PC-3 (cell line): ENCODE data around the gene VKORC1L1. TPM values are rescaled to one million over a fixed set of nuclear protein-coding genes. Genes with fewer than 3 reads are reported as not detected.
A peak's percentile ranks its signal among the peaks of the same experiment; 100 is the strongest.

Experiments used
- ATAC-seq: fragments of 200-7000 bp; cut with Tn5 transposase; 2 replicates; pipeline ENCODE4 v1.9.1; 2020; ENCODE audit warnings: mild to moderate bottlenecking, moderate library complexity
- BruUV-seq: library from RNA; stranded (reverse); fragments of 400-500 nt; replicated peaks from 2 replicates; lab custom pipeline; 2021; lab: Mats Ljungman, UMichigan
- CTCF ChIA-PET: fragments of 300-600 bp; sonication (Branson Sonifier 250); formaldehyde crosslinking; loops from one replicate; lab custom pipeline; 2022; ENCODE audit warnings: antibody characterized with exemption; lab: Charles Lee
- POLR2A ChIA-PET: fragments of 300-600 bp; sonication (Branson Sonifier 250); formaldehyde crosslinking; loops from one replicate; lab custom pipeline; 2022; ENCODE audit warnings: antibody characterized with exemption; ENCODE audit not compliant: unreplicated experiment; lab: Charles Lee
- DNase-seq: peaks from one replicate; pipeline ENCODE4 v3.0.0-alpha.2; 2015
- H2AFZ ChIP-seq: fragments of 300-600 bp; sonication (generic); 2 replicates; pipeline ENCODE4 v1.6.0; 2016; ENCODE audit warnings: antibody characterized with exemption, low read length
- H3F3A ChIP-seq: fragments of 300-600 bp; sonication (generic); one replicate; pipeline ENCODE4 v1.6.0; 2017; ENCODE audit warnings: antibody characterized with exemption, low read length, control low read depth, mild to moderate bottlenecking; ENCODE audit not compliant: unreplicated experiment
- H3K27ac ChIP-seq: fragments of 300-600 bp; sonication (generic); 2 replicates; pipeline ENCODE4 v1.5.1; 2016; ENCODE audit warnings: mild to moderate bottlenecking, low read length
- H3K27me3 ChIP-seq: fragments of 300-600 bp; sonication (generic); 2 replicates; pipeline ENCODE4 v1.6.1; 2016; ENCODE audit warnings: low read length, mixed read lengths
- H3K36me3 ChIP-seq: fragments of 300-600 bp; sonication (generic); 2 replicates; pipeline ENCODE4 v1.6.1; 2016; ENCODE audit warnings: low read depth, mixed run types, low read length, mixed read lengths
- H3K4me1 ChIP-seq: fragments of 300-600 bp; sonication (generic); 2 replicates; pipeline ENCODE4 v1.5.1; 2016; ENCODE audit warnings: low read length; ENCODE audit not compliant: insufficient read depth
- H3K4me2 ChIP-seq: fragments of 300-600 bp; sonication (generic); 2 replicates; pipeline ENCODE4 v1.6.0; 2016; ENCODE audit warnings: low read length
- H3K4me3 ChIP-seq: fragments of 300-600 bp; sonication (generic); 2 replicates; pipeline ENCODE4 v1.5.1; 2016; ENCODE audit warnings: mild to moderate bottlenecking, low read length, mixed read lengths
- H3K79me2 ChIP-seq: fragments of 300-600 bp; sonication (generic); 2 replicates; pipeline ENCODE4 v1.6.1; 2017; ENCODE audit warnings: low read length, mixed read lengths
- H3K9ac ChIP-seq: fragments of 300-600 bp; sonication (generic); 2 replicates; pipeline ENCODE4 v1.6.0; 2016; ENCODE audit warnings: mild to moderate bottlenecking, low read length
- H3K9me2 ChIP-seq: fragments of 300-600 bp; sonication (generic); replicated peaks from 2 replicates; pipeline ENCODE4 v1.6.1; 2016; ENCODE audit warnings: mixed run types, low read length, mixed read lengths
- H3K9me3 ChIP-seq: fragments of 300-600 bp; sonication (generic); 2 replicates; pipeline ENCODE4 v1.6.1; 2016; ENCODE audit warnings: low read length, mixed read lengths
- H4K20me1 ChIP-seq: fragments of 300-600 bp; sonication (generic); 2 replicates; pipeline ENCODE4 v1.6.1; 2016; ENCODE audit warnings: low read length, mixed read lengths
- CTCF ChIP-seq: fragments of 300-600 bp; sonication (generic); conservative IDR thresholded peaks from 2 replicates; pipeline ENCODE4 v1.5.1; 2017; ENCODE audit warnings: antibody characterized with exemption, low read depth, mild to moderate bottlenecking, low read length
- EZH2 ChIP-seq: fragments of 300-600 bp; sonication (generic); IDR thresholded peaks from one replicate; pipeline ENCODE4 v1.6.1; 2017; ENCODE audit warnings: antibody characterized with exemption, mild to moderate bottlenecking, low read length; ENCODE audit not compliant: unreplicated experiment
- EZH2phosphoT487 ChIP-seq: fragments of 300-600 bp; sonication (generic); IDR thresholded peaks from 2 replicates; pipeline ENCODE4 v1.6.1; 2018; ENCODE audit warnings: mild to moderate bottlenecking, antibody characterized with exemption, low read length, borderline replicate concordance
- intact Hi-C: fragments of 100-400 bp; cut with micrococcal nuclease; formaldehyde crosslinking; loops from 2 replicates; pipeline ENCODE4 v1.9.0; 2023
- total RNA-seq: library from RNA; depleted of rRNA; stranded (reverse); fragments of >200 nt; gene quantifications from 2 replicates; pipeline ENCODE4 v1.2.3, GENCODE V29; 2014

The VKORC1L1 gene
- total RNA-seq, 1 experiment from 2014 or later: 7.6 TPM

DNA sequence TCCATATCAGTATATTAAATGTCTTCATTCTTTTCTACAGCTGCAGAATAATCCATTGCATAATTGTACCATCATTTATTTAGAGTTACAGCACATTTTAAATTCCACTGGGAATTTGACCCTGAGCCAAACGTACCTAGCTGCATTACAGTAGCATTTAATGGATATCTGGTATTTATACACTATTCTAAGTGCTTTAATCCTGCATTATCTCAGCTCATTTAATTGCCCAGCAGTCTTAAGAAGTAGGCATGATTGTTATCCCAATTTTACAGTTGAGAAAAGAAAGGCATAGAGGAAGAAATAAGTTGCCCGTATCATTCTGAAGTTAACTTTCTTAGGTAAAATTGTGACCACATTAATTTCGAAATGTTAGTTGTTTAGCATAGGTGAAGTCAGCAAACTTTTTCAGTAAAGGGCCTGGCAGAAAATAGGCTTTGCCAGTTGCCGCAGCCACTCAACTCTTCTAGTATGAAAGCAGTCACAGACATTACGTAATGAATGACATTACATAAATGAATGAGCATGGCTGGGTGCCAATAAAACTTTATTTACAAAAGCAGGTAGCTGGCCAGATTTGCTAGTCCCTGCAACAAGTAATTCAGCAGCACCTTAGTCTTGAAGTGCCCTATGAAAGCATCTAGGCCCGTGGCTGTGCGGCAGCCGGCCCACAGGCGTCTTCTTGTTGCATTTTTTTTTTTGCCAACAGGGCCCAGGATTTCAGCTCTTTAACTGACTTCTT, 79.1 kb downstream of the VKORC1L1 start:
- peaks cover 7% of the 10 kb centered on the region; the same call in 1 of the 2 replicates for H3K36me3 ChIP-seq
- BruUV-seq: no TSS peak
- H3F3A ChIP-seq: no peaks in the 10 kb centered on the region
- POLR2A ChIA-PET: no interaction called here
- no peaks in the 10 kb centered on the region for H4K20me1 ChIP-seq
- H3K27ac ChIP-seq: no peak overlapping the region
- H3K9ac ChIP-seq: no peak overlapping the region
- H3K79me2 ChIP-seq: no peaks in the 10 kb centered on the region
- no peak overlapping the region for H3K4me2 ChIP-seq
- no peaks in the 10 kb centered on the region for H3K9me2 ChIP-seq
- no peak overlapping the region for H3K4me3 ChIP-seq
- no peaks in the 10 kb centered on the region for H3K9me3 ChIP-seq
- CTCF ChIA-PET: no interaction called here
- H3K4me1 ChIP-seq: peaks cover 9% of the 10 kb centered on the region
- DNase-seq (peak; percentile 53), ATAC-seq (no peak)
- H3K27me3 ChIP-seq: no peaks in the 10 kb centered on the region
- intact Hi-C loops: no loop called here
- no peak overlapping the region for H2AFZ ChIP-seq
- TF ChIP-seq EZH2 (no peak), CTCF (no peak), EZH2phosphoT487 (no peak)

- ChIA-PET CTCF (no interaction called here), POLR2A (no interaction called here)
- Histone ChIP-seq H3K27ac (no peak overlapping the region), H3K9me2 (no peaks in the 10 kb centered on the region), H3K4me3 (no peak overlapping the region), H4K20me1 (no peaks in the 10 kb centered on the region), H3K4me1 (0 out of 2 replicates have a peak, but pooled peaks cover 5% of the 10 kb centered on the region), H3K27me3 (no peaks in the 10 kb centered on the region), H3K4me2 (no peak overlapping the region), H2AFZ (no peak overlapping the region), H3F3A (no peaks in the 10 kb centered on the region), H3K79me2 (no peaks in the 10 kb centered on the region), H3K9me3 (no peaks in the 10 kb centered on the region), H3K36me3 (peaks cover 7% of the 10 kb centered on the region; the same call in 1 of the 2 replicates), H3K9ac (no peak overlapping the region)
- intact Hi-C loops: no loop called here
- ATAC-seq: no peak
- no peak for DNase-seq
- TF ChIP-seq EZH2 (no peak), CTCF (no peak), EZH2phosphoT487 (no peak)
- BruUV-seq: no TSS peak
Measured at GRCh38 chr7:65953001-65953720, 80.3 kb downstream of the VKORC1L1 start.
